OCI-M2 (cell line): Measurements from ENCODE around the gene CHCHD6.

Experiments
- DNase-seq: peaks from one replicate; lab custom pipeline; 2025; ENCODE audit not compliant: unreplicated experiment; lab: John Stamatoyannopoulos, UW

Gene CHCHD6

DNA sequence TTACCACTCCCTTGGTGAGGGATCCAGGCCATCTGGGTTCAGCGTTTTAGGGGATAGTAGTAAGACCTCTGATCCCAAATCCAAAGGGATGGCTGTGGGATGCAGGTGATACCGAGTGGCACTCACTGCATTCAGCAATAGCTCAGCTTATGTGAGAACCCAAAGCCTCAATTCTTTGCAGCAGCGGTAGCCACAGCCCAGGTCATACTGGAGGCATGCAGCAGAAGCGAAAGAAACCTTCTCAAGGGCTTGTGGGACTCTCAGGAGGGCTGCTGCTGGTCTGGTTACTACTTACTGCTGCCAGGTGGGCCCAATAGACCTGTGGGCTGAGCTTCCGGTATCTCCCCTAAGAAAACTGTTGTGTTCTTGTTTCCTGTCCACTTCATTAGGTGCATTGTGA, 38.0 kb downstream of the CHCHD6 start:
- no peak for DNase-seq

DNA sequence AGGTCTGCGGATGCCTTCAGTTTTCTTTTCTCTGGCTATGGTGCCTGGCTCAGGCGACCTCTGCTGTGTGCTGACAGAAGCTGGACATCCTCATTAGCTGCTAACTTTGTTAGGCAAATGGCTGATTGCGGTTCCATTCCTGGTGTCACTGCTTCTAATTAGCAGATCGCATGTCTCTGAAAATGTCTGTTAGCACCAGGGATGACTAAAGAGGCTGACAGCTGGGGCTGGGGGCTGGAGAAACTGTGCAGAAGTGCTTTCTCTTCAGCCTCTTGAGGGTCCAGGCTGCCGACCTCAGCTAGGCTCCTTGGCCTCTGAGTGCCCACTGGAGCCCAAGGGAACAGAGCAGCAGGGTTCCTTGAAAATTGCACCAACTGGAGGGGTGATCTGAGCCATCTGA, 39.3 kb downstream of the CHCHD6 start:
- no peak for DNase-seq

- no peak for DNase-seq
Observed at GRCh38 chr3:126743781-126744180, 39.7 kb downstream of the CHCHD6 start.

GRCh38 chr3:126745760-126746394, 41.8 kb downstream of the CHCHD6 start:
- no peak for DNase-seq

DNA sequence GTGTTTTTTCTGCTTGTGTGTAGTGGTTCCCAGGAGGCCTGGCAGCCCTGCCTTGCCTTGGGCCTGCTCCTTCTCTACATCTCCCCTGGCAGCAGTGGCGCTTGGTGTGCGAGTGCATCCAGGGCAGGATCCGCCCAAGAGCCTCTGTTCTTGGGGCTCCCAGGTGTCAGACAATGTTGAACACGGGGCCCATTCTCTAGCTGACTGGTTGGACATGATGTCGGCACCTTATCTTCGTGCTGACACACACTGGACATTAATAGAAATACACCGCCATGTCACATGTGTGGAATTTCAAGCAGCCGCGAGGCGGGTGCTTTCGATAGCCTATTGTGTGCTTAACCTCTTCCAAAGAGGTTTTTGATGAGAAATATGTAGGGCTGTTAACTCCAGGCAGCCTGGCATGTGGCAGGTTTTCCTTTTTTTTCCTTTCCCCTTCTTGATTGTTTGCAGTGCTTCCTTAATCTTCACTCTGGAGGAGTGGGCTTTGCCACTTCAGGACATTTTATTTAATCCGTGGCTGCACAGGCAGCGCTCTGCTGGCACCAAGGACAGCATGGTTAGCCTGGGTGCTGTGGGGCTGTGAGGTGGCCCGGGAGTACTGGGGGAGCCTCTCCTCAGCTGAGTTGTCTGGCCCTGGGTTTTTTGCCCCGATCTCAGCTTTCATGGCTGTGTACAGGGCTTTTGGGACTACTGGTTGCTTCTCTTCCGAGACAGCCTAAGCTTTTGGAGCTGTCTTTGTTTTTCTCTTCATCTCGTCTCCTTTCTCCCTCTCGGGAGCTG, 42.5 kb downstream of the CHCHD6 start:
- no peak for DNase-seq

DNA sequence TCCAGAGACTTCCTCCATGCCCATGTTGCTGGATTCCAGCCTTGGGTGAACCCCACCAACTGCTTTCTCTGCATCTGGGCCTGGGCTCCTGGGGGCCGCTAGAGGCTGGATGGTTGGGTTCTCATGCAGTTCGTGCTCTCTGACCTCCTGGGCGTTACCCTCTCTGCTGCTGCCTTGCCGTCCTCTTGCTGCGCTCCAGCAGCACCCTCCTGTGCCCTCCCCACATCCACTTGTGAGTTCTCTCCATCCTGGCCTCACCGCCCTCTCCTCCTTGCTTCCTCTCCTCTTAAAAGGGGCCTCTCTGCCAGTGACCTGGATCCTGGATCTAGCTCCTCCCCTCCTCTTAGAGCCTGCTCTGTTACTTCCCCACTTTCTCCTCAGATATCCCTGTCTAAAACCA, 43.7 kb downstream of the CHCHD6 start:
- DNase-seq, result no peak

DNA sequence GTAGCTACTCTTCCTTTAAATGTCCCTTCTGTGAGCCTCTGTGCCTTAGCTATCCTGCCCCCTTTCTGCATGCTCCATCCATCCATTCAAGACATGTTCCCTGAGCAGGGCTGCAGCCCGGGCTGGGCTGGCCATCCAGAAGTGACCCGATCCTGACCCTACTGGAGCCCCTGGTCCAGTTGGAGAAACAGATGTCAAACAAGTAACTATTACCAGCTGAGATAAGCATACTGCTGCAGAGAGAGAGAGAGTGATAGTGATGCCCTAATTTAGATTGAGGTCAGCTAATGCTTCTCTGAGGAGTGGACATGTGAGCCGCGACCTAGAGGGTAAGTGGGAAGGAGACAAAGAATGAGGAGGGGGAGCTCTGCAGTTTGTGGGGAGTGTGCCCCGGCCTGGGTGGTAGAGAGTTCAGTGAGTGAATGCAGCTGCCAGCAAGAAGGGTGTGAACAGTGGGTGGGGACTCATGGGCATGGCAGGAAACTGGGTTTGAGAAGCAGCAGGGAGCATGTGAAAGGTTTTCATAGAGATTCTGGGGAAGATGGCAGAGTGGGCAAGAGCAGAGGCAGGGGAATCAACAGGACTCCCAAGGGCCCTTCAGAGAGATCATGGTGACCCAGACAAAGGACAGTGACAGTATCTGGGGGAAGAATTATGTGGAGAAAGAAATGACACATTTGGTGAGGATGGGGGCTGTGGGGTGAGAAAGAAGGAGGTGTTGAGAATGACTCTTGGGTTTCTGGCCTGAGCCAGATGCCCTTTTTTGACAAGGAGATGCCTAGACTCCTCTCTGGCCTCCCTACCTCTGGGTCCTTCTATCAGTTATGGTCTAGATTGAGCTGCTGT, 44.9 kb downstream of the CHCHD6 start:
- DNase-seq, result no peak

GRCh38 chr3:126749547-126749875, 45.5 kb downstream of the CHCHD6 start:
- no peak for DNase-seq

GRCh38 chr3:126749931-126750755, 46.1 kb downstream of the CHCHD6 start:
- no peak for DNase-seq

GRCh38 chr3:126750756-126751121, 46.7 kb downstream of the CHCHD6 start:
- no peak for DNase-seq

GRCh38 chr3:126751611-126752302, 47.7 kb downstream of the CHCHD6 start:
- no peak for DNase-seq

DNA sequence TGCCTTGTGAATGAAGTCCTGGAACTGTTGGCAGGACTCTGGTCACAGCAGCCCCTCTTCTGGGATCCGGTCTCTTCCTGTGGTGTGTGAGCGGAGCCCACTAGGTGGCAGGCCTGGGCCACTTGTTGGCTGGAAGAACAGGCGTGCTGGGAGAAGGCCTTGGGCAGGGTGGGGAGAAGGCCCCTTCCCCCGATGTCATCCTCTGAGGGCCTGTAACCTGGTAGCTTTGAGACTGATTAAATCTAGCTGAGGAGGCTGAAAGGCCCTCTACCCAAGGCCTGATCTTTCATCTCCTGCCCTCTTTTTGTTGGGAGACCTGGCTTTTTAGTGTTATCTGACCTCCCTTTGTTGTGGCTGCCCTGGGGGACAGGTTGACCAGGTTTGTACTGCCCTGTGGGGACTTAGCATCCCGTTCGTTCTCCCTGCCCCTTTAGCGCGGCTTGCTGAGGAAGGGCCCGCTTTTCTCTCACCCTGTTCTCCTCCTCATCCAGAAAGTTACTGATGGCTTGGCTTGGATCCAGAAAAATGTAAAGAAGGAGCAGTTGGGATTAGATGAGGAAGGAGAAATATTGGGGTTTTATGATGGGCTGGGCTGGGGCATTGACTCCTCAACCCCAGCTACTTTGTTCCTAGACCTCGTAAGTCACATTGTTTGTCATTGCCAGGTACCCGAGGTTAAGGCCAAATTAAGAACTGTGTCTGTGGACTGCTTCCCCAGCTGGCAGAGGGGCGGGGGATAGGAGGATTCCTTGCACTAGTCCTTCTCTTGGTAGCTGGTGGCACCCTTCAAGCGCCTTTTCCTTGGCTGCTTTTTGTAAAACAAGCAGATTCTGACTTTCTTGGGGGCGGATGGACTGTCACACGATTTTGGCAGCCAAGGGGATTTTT, 48.5 kb downstream of the CHCHD6 start:
- DNase-seq, result peak; percentile 5

- no peak for DNase-seq
Observed at GRCh38 chr3:126753191-126754160, 49.4 kb downstream of the CHCHD6 start.

DNA sequence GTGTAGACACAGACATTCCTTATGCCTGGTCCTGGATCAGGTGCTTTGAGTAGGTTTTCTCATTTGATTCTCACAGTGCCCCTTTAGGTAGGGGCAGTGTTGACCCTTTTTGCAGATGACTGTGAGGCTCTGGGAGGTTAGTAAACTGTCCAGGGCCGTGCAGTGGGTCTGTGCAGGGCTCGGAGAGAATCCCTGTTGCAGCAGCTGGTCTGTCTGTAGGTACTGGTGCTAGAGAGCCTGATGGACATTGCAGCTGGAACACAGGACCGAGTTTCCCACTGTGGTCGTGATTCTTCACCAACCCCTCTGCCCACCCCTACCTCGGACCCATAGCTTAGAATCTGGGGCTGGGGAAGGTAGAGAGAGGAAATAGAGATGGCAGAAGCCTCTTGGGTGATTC, 51.8 kb downstream of the CHCHD6 start:
- DNase-seq, result no peak

DNA sequence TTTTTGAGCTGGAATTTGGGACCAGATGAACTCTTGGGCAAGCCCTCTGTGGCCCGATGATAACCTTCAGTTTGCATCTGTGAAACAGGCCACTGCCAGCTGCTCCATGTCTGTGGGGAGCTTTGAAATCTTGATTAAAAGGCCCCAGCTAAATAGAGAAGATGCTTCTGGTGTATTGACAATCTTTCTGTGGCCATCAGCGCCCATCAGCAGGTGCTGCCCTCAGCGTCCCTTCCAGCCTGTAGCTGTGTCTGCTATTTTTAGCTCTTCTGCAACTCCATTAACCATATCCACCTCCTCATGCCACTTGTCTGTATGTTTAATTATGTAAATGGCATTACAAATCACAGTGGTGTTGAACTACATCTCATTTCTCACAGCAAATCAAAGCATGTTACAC, 54.0 kb downstream of the CHCHD6 start:
- no peak for DNase-seq

- no peak for DNase-seq
Observed at GRCh38 chr3:126758882-126759281, 54.8 kb downstream of the CHCHD6 start.

DNA sequence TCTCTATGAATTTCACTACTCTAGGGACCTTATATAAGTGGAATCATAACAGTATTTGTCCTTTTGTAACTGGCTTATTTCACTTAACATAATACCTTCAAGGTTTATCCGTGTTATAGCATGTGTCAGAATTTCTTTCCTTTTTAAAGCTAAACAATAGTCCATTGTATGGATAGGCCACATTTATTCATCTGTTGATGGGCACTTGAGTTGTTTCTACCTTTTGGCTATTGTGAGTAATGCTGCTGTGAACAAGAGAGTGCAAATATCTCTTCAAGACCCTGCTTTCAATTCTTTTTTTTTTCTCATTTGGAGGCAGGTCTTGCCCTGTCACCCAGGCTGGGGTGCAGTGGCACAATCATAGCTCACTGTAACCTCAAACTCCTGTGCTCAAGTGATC, 56.5 kb downstream of the CHCHD6 start:
- no peak for DNase-seq

DNA sequence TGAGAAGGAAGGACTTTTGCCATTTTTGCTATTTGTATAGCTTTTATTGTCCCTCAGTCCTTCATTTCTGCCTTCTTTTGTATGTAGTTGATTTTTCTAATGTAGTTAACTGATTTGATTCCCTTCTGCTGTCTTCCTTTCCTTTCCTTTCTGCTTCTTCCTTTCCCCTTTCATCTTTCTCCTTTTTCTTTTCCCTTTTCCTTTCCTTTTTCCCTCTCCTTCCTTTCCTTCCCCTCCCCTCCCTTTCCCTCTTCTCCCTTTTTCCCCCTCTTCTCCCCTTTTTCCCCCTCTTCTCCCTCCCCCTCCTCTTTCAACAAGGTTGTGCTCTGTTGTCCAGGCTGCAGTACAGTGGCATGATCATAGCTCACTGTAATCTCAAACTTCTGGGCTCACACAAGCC, 59.0 kb downstream of the CHCHD6 start:
- DNase-seq, result no peak
